GM12878 (cell line): Measurements from ENCODE around the gene NOTCH4. TPM values are rescaled to one million over a fixed set of nuclear protein-coding genes. Genes with fewer than 3 reads are reported as not detected.
"Not testable (repeated sequence)": the region's sequence is repeated elsewhere in the genome, so short reads cannot be mapped to it uniquely, and the experiment has no call there.

ENCODE experiments used
- ATAC-seq: fragments of 200-7000 bp; cut with Tn5 transposase; 3 replicates; pipeline ENCODE4 v1.9.1; 2020; ENCODE audit warnings: mild to moderate bottlenecking, moderate library complexity
- BruUV-seq: library from RNA; stranded (reverse); fragments of 400-500 nt; replicated peaks from 2 replicates; lab custom pipeline; 2021; lab: Mats Ljungman, UMichigan
- CTCF ChIA-PET: fragments of 300-600 bp; sonication (Branson Sonifier 250); formaldehyde crosslinking; extraction: SDS; loops from one replicate; lab custom pipeline; 2021; ENCODE audit warnings: inconsistent platforms; lab: Yijun Ruan, JAX
- POLR2A ChIA-PET: fragments of 350-600 bp; formaldehyde crosslinking; extraction: SDS; loops from one replicate; lab custom pipeline; 2021; ENCODE audit warnings: inconsistent platforms; lab: Charles Lee
- RAD21 ChIA-PET: fragments of 300-600 bp; sonication (Branson Sonifier 250); formaldehyde crosslinking; loops from one replicate; lab custom pipeline; 2023; ENCODE audit warnings: antibody characterized with exemption; ENCODE audit not compliant: unreplicated experiment; lab: Charles Lee
- SMC1A ChIA-PET: fragments of 300-600 bp; sonication (Branson Sonifier 250); formaldehyde crosslinking; loops from one replicate; lab custom pipeline; 2023; ENCODE audit not compliant: unreplicated experiment, uncharacterized antibody; lab: Charles Lee
- DNase-seq: peaks from one replicate; pipeline ENCODE4 v3.0.0-alpha.2; 2011; ENCODE audit warnings: low read depth, low spot score
- FAIRE-seq: peaks from 3 replicates; lab custom pipeline; 2011; peaks lifted over from hg19 to GRCh38; lab: Jason Lieb, UNC
- H2AFZ ChIP-seq: 2 replicates; pipeline ENCODE4 v1.6.0; 2011; ENCODE audit warnings: low read depth, low read length, control low read depth; ENCODE audit not compliant: control insufficient read depth
- H3K27ac ChIP-seq: 2 replicates; pipeline ENCODE4 v1.5.1; 2011; ENCODE audit warnings: control low read depth; ENCODE audit not compliant: control insufficient read depth, insufficient read depth
- H3K27me3 ChIP-seq, 2 experiments: replicated peaks in 1 of 2; 2 replicates each; pipeline versions ENCODE4 v1.6.0 to v1.6.1; 2011; ENCODE audit warnings: low read length in 1 of 2; ENCODE audit not compliant: control insufficient read depth in 2 of 2, insufficient read depth in 2 of 2
- H3K36me3 ChIP-seq, 2 experiments: 2 replicates each; pipeline ENCODE4 v1.5.1; 2011; ENCODE audit warnings: low read length in 1 of 2; ENCODE audit not compliant: control insufficient read depth in 2 of 2, insufficient read depth in 2 of 2
- H3K4me1 ChIP-seq: 2 replicates; pipeline ENCODE4 v1.6.1; 2011; ENCODE audit warnings: mild to moderate bottlenecking, low read length, moderate library complexity, mixed read lengths; ENCODE audit not compliant: control insufficient read depth, insufficient read depth
- H3K4me2 ChIP-seq: 2 replicates; pipeline ENCODE4 v1.6.0; 2011; ENCODE audit warnings: control low read depth; ENCODE audit not compliant: control insufficient read depth, insufficient read depth
- H3K4me3 ChIP-seq: fragments of 200-600 bp; sonication (generic); 2 replicates; pipeline ENCODE4 v1.5.1; 2016
- H3K79me2 ChIP-seq: 2 replicates; pipeline ENCODE4 v1.6.0; 2011; ENCODE audit warnings: low read length; ENCODE audit not compliant: control insufficient read depth, insufficient read depth
- H3K9ac ChIP-seq: 2 replicates; pipeline ENCODE4 v1.8.0; 2011; ENCODE audit warnings: low read length, control low read depth, mixed read lengths; ENCODE audit not compliant: control insufficient read depth, insufficient read depth
- H3K9me3 ChIP-seq: replicated peaks from 3 replicates; pipeline ENCODE4 v1.5.1; 2011; ENCODE audit warnings: mild to moderate bottlenecking, low read length; ENCODE audit not compliant: control insufficient read depth, insufficient read depth
- H4K20me1 ChIP-seq: 2 replicates; pipeline ENCODE4 v1.6.0; 2011; ENCODE audit not compliant: control insufficient read depth, insufficient read depth
- CBX5 ChIP-seq: sonication (generic); IDR thresholded peaks from 2 replicates; pipeline ENCODE4 v1.6.1; 2016; ENCODE audit warnings: low read depth, moderate library complexity, mild to moderate bottlenecking, inconsistent platforms
- ETV6 ChIP-seq, 2 experiments: fragments of 450-650 bp in 1 of 2; IDR thresholded peaks in 1 of 2; conservative IDR thresholded peaks in 1 of 2; 2 replicates each; pipeline ENCODE4 v1.6.1; 2014; ENCODE audit warnings: antibody characterized with exemption in 1 of 2, borderline replicate concordance in 1 of 2, low read depth in 1 of 2, mild to moderate bottlenecking in 1 of 2, moderate library complexity in 1 of 2
- MXI1 ChIP-seq: fragments of 150-350 bp; IDR thresholded peaks from 2 replicates; pipeline ENCODE4 v1.6.1; 2011; ENCODE audit warnings: low read depth, mild to moderate bottlenecking, inconsistent platforms, low read length, improper control_type of control experiment
- NFIC ChIP-seq: IDR thresholded peaks from 2 replicates; pipeline ENCODE4 v1.6.1; 2012; ENCODE audit warnings: low read depth, mild to moderate bottlenecking, inconsistent platforms, low read length, moderate library complexity
- POU2F2 ChIP-seq: IDR thresholded peaks from 3 replicates; pipeline ENCODE4 v1.6.1; 2011; ENCODE audit warnings: low read depth, mild to moderate bottlenecking, low read length, borderline replicate concordance
- RBBP5 ChIP-seq: fragments of 200-600 bp; sonication (generic); conservative IDR thresholded peaks from 2 replicates; pipeline ENCODE4 v1.6.1; 2016
- STAT3 ChIP-seq: IDR thresholded peaks from 2 replicates; pipeline ENCODE4 v1.6.1; 2011; ENCODE audit warnings: low read depth, low read length, improper control_type of control experiment
- TARDBP ChIP-seq: IDR thresholded peaks from 2 replicates; pipeline ENCODE4 v1.6.1; 2016; ENCODE audit warnings: borderline replicate concordance
- WGBS: methylation state at CpG from one replicate; pipeline ENCODE4 v1.1.6; 2016; ENCODE audit warnings: low lambda C conversion rate; ENCODE audit not compliant: insufficient replicate concordance, insufficient coverage; ENCODE audit errors: missing lambda C conversion rate; 5-methylcytosine and 5-hydroxymethylcytosine counted together
- in situ Hi-C: fragments of 300-500 bp; cut with MboI; formaldehyde crosslinking; loops from 9 replicates; pipeline ENCODE4 v1.14.3; 2018; ENCODE audit warnings: mixed read lengths
- intact Hi-C: fragments of 100-400 bp; cut with micrococcal nuclease; formaldehyde crosslinking; loops from one replicate; pipeline ENCODE4 v1.14.2; 2022; ENCODE audit not compliant: unreplicated experiment
- polyA plus RNA-seq, 11 experiments: library from polyadenylated mRNA; depleted of rRNA in 4 of 11; unstranded in 6 of 11; stranded (reverse) in 5 of 11; fragments of >200 nt; fragmentation: Nextera tagmentation in 4 of 11; fragmentation: Illumina TruSeq in 1 of 11; extraction: Ambion mirVana in 4 of 11; extraction: Trizol in 1 of 11; gene quantifications; 1 replicate in 1 of 11; 2 replicates in 10 of 11; pipeline versions ENCODE4 v1.2.1 to v1.2.3, GENCODE V29; 2011 to 2016; ENCODE audit warnings: inconsistent platforms in 2 of 11, missing spikeins in 2 of 11, low read depth in 1 of 11
- total RNA-seq, 4 experiments: library from RNA; depleted of rRNA in 3 of 4; stranded (reverse); fragments of >200 nt in 3 of 4; fragmentation: Illumina TruSeq in 1 of 4; extraction: Trizol in 1 of 4; gene quantifications; 2 replicates each; pipeline versions ENCODE4 v1.2.1 to v1.2.3, GENCODE V29; 2013 to 2021
- TF ChIP-seq, protein P1 (sequence below): fragments of 450-650 bp; IDR thresholded peaks from 2 replicates; pipeline ENCODE4 v1.6.1; 2017; ENCODE audit warnings: mild to moderate bottlenecking, moderate library complexity
- TF ChIP-seq, protein P2 (sequence below): fragments of 450-650 bp; formaldehyde crosslinking; IDR thresholded peaks from 2 replicates; pipeline ENCODE4 v1.5.0; 2022; ENCODE audit warnings: mild to moderate bottlenecking, missing genetic modification characterization

NOTCH4 gene
- total and polyA plus RNA-seq, 10 of the 15 experiments (the other 5 are each of a cell fraction or from before 2014, with no cell fraction given) = 0.66 to 3.3 (median 1.4) TPM

DNA sequence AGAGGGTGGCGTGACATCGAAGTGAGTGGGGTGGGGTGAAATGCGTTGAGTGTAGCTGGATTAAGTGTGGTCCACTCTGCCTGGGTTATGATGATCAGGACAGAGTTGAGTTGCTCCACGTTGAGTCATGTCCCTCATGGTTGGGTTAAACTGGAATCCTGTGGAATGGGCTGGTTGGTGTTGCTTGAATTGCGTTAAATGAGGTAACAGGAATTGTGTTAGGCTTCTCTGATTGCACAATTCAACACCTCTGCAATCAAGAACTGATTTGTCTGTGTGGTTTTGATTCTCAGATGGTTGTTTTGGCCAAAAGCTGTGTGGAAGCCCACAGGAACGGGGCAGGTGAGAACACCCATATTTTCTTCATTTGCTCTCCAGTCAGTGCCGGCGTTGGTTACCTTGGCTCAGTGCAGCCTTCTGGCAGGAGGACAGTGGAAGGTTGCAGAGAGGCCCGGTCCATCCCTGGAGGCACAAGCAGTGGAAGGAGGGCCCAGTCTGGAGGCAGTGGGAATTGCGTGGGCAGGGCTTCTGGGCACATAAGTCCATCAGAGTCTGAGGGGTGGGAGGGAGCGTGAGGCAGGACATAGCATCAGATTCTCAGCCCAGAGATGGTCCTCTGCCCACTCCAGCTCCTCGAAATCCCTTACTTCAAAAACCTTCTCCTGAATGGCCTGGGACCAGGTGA lies 11.6 kb downstream of the NOTCH4 start:
- no TSS peak for BruUV-seq
- Histone ChIP-seq H2AFZ (no peak overlapping the region), H3K9me3 (no peaks in the 10 kb centered on the region), H4K20me1 (no peaks in the 10 kb centered on the region)
- no peak for FAIRE-seq
- WGBS = 32% methylated on average over 12 of the region's 12 CpGs
- TF ChIP-seq NFIC = no peak
- TF ChIP-seq MXI1 = no peak
- TF ChIP-seq, protein P1, sequence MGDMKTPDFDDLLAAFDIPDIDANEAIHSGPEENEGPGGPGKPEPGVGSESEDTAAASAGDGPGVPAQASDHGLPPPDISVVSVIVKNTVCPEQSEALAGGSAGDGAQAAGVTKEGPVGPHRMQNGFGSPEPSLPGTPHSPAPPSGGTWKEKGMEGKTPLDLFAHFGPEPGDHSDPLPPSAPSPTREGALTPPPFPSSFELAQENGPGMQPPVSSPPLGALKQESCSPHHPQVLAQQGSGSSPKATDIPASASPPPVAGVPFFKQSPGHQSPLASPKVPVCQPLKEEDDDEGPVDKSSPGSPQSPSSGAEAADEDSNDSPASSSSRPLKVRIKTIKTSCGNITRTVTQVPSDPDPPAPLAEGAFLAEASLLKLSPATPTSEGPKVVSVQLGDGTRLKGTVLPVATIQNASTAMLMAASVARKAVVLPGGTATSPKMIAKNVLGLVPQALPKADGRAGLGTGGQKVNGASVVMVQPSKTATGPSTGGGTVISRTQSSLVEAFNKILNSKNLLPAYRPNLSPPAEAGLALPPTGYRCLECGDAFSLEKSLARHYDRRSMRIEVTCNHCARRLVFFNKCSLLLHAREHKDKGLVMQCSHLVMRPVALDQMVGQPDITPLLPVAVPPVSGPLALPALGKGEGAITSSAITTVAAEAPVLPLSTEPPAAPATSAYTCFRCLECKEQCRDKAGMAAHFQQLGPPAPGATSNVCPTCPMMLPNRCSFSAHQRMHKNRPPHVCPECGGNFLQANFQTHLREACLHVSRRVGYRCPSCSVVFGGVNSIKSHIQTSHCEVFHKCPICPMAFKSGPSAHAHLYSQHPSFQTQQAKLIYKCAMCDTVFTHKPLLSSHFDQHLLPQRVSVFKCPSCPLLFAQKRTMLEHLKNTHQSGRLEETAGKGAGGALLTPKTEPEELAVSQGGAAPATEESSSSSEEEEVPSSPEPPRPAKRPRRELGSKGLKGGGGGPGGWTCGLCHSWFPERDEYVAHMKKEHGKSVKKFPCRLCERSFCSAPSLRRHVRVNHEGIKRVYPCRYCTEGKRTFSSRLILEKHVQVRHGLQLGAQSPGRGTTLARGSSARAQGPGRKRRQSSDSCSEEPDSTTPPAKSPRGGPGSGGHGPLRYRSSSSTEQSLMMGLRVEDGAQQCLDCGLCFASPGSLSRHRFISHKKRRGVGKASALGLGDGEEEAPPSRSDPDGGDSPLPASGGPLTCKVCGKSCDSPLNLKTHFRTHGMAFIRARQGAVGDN = no peak
- no peak for TF ChIP-seq TARDBP
- TF ChIP-seq RBBP5 = no peak
- TF ChIP-seq STAT3 = no peak
- no peak for TF ChIP-seq CBX5
- TF ChIP-seq, protein P2, sequence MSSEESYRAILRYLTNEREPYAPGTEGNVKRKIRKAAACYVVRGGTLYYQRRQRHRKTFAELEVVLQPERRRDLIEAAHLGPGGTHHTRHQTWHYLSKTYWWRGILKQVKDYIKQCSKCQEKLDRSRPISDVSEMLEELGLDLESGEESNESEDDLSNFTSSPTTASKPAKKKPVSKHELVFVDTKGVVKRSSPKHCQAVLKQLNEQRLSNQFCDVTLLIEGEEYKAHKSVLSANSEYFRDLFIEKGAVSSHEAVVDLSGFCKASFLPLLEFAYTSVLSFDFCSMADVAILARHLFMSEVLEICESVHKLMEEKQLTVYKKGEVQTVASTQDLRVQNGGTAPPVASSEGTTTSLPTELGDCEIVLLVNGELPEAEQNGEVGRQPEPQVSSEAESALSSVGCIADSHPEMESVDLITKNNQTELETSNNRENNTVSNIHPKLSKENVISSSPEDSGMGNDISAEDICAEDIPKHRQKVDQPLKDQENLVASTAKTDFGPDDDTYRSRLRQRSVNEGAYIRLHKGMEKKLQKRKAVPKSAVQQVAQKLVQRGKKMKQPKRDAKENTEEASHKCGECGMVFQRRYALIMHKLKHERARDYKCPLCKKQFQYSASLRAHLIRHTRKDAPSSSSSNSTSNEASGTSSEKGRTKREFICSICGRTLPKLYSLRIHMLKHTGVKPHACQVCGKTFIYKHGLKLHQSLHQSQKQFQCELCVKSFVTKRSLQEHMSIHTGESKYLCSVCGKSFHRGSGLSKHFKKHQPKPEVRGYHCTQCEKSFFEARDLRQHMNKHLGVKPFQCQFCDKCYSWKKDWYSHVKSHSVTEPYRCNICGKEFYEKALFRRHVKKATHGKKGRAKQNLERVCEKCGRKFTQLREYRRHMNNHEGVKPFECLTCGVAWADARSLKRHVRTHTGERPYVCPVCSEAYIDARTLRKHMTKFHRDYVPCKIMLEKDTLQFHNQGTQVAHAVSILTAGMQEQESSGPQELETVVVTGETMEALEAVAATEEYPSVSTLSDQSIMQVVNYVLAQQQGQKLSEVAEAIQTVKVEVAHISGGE (CRISPR knock-in tag) = no peak
- no peak for TF ChIP-seq POU2F2
- TF ChIP-seq ETV6 (conservative IDR thresholded peaks at IDR 0.05 in 1 of 2, IDR thresholded peaks at IDR 0.05 in 1 of 2; ENCODE audit: borderline replicate concordance in 1 of 2, low read depth in 1 of 2) = no peak
- TF ChIP-seq, all 136 proteins: peak for 0
- no peaks in the 10 kb centered on the region for H3K36me3 ChIP-seq
- in situ Hi-C loops = no loop called here
- ChIA-PET POLR2A (no interaction called here), CTCF (no interaction called here), RAD21 (no interaction called here), SMC1A (no interaction called here)
- DNase-seq (no peak), ATAC-seq (no peak)
- intact Hi-C loops = no loop called here
- H3K27ac ChIP-seq = no peak overlapping the region
- no peaks in the 10 kb centered on the region for H3K79me2 ChIP-seq
- H3K9ac ChIP-seq = no peak overlapping the region
- H3K27me3 ChIP-seq = no peaks in the 10 kb centered on the region; a peak in 3 of 4 replicates
- no peak overlapping the region for H3K4me2 ChIP-seq
- no peaks in the 10 kb centered on the region for H3K4me1 ChIP-seq
- H3K4me3 ChIP-seq = no peak overlapping the region

DNA sequence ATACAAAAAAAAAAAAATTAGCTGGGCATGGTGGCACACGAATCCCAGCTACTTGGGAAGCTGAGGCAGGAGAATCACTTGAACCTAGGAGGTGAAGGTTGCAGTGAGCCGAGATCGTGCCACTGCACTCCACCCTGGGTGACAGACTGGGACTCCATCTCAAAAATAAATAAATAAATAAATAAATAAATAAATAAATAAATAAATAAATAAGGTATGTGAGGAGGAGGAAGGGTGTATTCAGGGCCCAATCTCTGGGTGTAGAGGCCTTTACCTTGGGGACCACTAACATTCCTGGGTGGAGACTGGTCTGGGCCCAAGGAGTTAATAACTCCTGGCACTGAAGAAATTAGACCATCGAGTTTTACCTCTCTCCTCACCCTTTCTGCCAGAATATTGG lies 12.4 kb downstream of the NOTCH4 start:
- H3K27me3 ChIP-seq, SMC1A ChIA-PET, intact Hi-C loops, DNase-seq, H4K20me1 ChIP-seq, H3K4me3 ChIP-seq, RAD21 ChIA-PET, H2AFZ ChIP-seq, FAIRE-seq, POLR2A ChIA-PET, BruUV-seq, H3K27ac ChIP-seq, H3K9ac ChIP-seq, ATAC-seq, in situ Hi-C loops, H3K4me2 ChIP-seq, H3K79me2 ChIP-seq, H3K36me3 ChIP-seq, H3K4me1 ChIP-seq, H3K9me3 ChIP-seq: not testable (repeated sequence)
- CTCF ChIA-PET = interaction anchor here (0.7 kb wide), 1 partner anchor 489 kb away, joined by 3 read pairs; no protein-coding TSS in a partner anchor
- 30% methylated on average over 4 of the region's 4 CpGs for WGBS
